ENCODE data around the gene KBTBD4.

The KBTBD4 gene

DNA sequence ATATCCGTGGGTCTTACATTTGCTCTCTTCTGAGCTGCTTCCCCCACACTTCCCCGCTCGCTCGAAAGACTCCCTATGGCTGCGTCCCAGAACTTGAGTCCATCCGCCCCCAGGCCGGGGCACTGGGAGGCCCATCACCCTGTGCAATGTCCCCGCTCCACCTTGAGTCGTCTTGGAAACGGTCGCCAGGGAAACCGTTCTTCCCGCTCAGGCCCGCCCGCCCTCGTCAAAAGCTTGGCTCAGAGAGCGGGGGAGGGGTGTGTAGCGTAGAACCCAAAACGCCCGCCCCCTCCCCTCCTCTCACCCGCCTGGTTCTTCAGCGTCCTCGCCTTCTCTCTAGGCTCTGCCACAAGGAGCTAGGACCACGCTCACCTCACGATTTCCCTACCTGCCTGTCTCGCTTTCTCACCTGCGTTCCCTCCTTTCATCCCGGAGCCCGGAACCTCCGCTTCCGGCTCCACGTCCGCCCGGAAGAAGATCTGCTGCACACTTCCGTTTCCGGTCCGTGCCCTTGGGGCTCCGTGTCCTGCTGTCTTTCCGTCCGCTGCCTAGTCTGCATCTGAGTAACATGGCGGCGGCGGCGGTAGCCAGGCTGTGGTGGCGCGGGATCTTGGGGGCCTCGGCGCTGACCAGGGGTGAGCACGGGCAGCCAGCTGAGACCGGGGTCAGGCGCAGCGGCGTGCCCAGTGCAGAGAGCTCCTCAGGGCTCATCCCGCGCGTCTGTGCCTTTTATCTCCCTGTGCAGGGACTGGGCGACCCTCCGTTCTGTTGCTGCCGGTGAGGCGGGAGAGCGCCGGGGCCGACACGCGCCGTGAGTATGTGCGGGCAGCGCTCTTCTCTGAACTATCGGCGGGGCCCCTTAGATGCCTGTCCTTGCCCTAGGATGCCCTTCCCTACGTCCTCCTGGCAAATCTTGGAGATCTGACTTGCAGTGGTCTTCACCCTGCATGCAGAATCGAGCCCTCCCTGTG lies at the start of gene KBTBD4, which contains the start of gene NDUFS3:
KBTBD4 (minus strand) TSS at position 447 of the 971 bp plus-strand sequence; CDS start at position 428, 19 bp downstream.
NDUFS3 (plus strand) TSS at position 551 of the 971 bp plus-strand sequence; CDS start at position 569, 18 bp downstream.
- Mint-ChIP-seq H3K4me3 (peak within 1 kb of the TSS; percentile 98 to 100 (median 99)), H3K36me3 (ENCODE audit: low read depth) (peaks cover 64% of the 10 kb centered on the region), H3K9me3 (no peaks in the 10 kb centered on the region), H3K27me3 (ENCODE audit: low read depth) (no peaks in the 10 kb centered on the region), H3K4me1 (peaks cover 33% of the 10 kb centered on the region), H3K27ac (peak within 1 kb of the TSS; percentile 99 to 100 (median 100))
- TF ChIP-seq, protein P1, sequence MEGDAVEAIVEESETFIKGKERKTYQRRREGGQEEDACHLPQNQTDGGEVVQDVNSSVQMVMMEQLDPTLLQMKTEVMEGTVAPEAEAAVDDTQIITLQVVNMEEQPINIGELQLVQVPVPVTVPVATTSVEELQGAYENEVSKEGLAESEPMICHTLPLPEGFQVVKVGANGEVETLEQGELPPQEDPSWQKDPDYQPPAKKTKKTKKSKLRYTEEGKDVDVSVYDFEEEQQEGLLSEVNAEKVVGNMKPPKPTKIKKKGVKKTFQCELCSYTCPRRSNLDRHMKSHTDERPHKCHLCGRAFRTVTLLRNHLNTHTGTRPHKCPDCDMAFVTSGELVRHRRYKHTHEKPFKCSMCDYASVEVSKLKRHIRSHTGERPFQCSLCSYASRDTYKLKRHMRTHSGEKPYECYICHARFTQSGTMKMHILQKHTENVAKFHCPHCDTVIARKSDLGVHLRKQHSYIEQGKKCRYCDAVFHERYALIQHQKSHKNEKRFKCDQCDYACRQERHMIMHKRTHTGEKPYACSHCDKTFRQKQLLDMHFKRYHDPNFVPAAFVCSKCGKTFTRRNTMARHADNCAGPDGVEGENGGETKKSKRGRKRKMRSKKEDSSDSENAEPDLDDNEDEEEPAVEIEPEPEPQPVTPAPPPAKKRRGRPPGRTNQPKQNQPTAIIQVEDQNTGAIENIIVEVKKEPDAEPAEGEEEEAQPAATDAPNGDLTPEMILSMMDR (IDR thresholded peaks at IDR 0.05; ENCODE audit: unreplicated experiment in 3 of 3): no peak

DNA sequence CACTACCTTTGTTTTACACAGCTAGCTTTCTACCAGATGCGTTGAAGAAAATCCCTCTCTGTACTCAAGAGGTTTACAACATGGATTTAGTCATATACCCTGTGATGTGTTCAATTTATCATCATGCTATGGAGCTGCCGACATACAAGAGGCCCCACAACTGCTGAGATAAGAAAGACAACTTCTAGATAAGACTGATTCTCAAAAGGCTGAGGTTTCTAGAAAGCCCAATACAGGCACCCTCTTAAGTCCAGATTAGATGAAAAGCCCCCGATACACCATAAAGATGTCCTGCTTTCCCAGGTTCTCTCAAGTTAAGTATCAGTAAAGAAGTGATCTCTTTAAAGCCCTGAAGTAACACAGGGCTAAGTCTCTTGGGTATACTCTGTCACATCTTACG lies 49.3 kb upstream of the KBTBD4 start:
- Mint-ChIP-seq H3K9me3 (no peaks in the 10 kb centered on the region), H3K4me3 (no peak overlapping the region), H3K27me3 (ENCODE audit: low read depth) (no peaks in the 10 kb centered on the region), H3K27ac (no peak overlapping the region), H3K36me3 (ENCODE audit: low read depth) (peaks cover 65% of the 10 kb centered on the region), H3K4me1 (no peaks in the 10 kb centered on the region)
- TF ChIP-seq, protein P1 (IDR thresholded peaks at IDR 0.05; ENCODE audit: unreplicated experiment in 3 of 3): no peak

DNA sequence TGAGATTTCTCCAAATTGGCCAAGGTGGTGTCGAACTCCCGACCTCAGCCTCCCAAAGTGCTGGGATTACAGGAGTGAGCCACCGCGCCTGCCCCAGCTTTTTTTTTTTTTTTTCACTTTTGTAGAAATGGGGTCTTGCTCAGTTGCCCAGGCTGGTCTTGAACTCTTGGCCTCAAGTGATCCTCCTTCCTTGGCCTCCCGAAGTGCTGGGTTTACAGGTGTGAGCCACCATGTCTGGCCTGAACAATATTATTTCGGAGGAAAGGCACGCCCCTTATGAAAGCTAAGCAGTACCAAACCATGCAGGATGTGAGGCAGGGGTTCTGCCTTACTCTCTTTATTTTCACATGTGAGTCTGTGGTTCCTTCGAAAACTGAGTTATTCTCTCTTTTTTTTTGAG lies 47.5 kb upstream of the KBTBD4 start:
- no peaks in the 10 kb centered on the region for H3K27me3 Mint-ChIP-seq (ENCODE audit: low read depth)
- H3K4me3 Mint-ChIP-seq: no peak overlapping the region
- TF ChIP-seq, protein P1 (IDR thresholded peaks at IDR 0.05; ENCODE audit: unreplicated experiment in 3 of 3): no peak
- H3K9me3 Mint-ChIP-seq: no peaks in the 10 kb centered on the region
- peaks cover 61% of the 10 kb centered on the region for H3K36me3 Mint-ChIP-seq (ENCODE audit: low read depth)
- no peak overlapping the region for H3K27ac Mint-ChIP-seq
- H3K4me1 Mint-ChIP-seq: no peaks in the 10 kb centered on the region

DNA sequence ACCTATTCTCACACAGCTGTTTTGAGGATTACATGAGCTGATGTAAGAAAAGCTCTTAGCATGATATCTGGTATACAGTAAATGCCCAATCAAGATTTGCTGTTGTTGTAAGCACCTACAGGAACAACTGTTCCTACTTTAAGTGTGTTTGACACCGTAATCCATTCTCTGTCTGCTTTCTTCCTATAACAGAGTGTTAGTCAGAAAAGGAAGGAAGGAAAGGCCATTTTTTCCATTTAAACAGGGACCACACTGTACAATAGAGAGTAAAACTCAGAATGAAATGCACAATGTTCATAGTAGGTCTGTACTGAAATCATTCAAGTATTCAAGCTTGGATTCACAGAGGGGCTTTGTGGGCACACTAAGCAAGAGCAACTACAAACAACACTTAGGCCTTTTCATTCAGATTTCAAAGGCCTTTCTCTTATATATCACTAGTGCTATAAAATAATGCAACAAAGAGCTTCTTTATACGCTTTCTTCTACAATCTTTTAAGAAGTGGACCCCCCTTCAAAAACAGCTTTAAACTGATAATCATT lies 42.1 kb upstream of the KBTBD4 start:
- Mint-ChIP-seq H3K9me3 (no peaks in the 10 kb centered on the region), H3K4me3 (no peak overlapping the region), H3K4me1 (peaks cover 5% of the 10 kb centered on the region), H3K27me3 (ENCODE audit: low read depth) (no peaks in the 10 kb centered on the region), H3K36me3 (ENCODE audit: low read depth) (peaks cover 33% of the 10 kb centered on the region), H3K27ac (no peak overlapping the region)
- TF ChIP-seq, protein P1 (IDR thresholded peaks at IDR 0.05; ENCODE audit: unreplicated experiment in 3 of 3): no peak

DNA sequence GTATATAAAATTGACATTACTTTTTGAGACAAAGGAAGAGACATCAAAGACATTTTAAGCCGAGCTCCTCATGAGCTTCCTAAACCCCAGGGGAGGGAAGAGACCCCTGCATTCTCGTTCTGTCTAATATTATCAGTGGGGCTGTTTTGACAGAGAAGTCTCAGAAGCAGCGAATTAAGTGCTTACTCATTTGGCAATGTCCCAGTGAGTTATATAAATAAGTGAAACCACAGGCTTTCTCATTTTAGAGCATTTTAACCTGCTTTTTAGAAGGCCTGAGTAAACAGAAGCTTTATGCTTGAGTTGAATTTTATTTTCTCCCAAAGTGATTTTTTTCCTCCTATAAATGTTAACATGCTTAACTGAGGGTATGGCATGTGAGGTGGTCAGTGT lies 38.6 kb upstream of the KBTBD4 start:
- no peaks in the 10 kb centered on the region for H3K27me3 Mint-ChIP-seq (ENCODE audit: low read depth)
- peaks cover 21% of the 10 kb centered on the region for H3K36me3 Mint-ChIP-seq (ENCODE audit: low read depth)
- TF ChIP-seq, protein P1 (IDR thresholded peaks at IDR 0.05; ENCODE audit: unreplicated experiment in 3 of 3): no peak
- no peak overlapping the region for H3K4me3 Mint-ChIP-seq
- H3K27ac Mint-ChIP-seq: peak overlapping the region in 1 of 3 experiments; percentile 60
- no peaks in the 10 kb centered on the region for H3K9me3 Mint-ChIP-seq
- H3K4me1 Mint-ChIP-seq: peaks cover 5% of the 10 kb centered on the region
